ENCODE results near the gene TTF2.

TTF2 gene

GRCh38 chr1:117047271-117047670 is 12.9 kb upstream of the TTF2 start:
- DNase-seq = no peak

- no peak for DNase-seq
Measured at GRCh38 chr1:117049857-117050256, 10.3 kb upstream of the TTF2 start.

DNA sequence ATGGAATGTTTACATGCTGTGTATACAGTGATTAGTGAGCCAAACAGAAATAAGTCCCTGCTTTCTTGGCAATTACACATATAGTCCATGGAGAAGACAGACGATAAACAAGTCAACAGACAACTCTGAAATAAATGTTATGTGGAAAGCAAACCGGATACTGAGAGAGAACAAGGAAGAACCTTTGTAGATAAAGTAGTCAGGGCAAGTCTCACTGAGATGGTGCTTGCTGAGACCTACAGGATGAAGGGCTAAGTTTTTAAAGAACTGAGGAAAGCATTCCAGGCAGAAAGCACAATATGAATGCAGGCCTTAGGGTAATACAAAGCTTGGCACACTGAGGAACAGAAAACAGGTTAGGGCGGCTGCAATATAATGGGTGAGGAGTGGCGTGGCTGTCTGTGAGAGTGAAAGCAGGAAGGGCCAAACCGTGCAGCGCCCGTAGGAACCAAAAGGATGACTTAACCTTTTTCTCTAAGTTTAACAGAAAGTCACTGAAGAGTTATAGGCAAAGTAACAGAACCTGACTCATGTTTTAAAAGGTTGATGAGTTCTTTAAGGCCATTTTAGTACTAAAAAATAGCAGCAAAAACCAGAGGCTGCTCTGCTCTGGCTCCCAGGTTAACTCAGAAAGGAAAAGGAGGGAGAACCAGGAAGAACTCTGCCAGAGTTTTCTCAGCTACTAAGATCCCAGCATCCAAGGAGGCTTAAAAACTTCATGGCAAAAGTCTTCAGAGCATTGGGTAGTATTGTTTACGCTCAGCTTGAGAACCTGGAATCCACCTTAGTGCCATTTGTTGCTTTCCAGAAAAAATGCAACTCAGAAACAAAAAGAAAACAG is 8.7 kb upstream of the TTF2 start:
- DNase-seq = no peak

- DNase-seq = no peak
Measured at GRCh38 chr1:117054068-117054467, 6.1 kb upstream of the TTF2 start.

DNA sequence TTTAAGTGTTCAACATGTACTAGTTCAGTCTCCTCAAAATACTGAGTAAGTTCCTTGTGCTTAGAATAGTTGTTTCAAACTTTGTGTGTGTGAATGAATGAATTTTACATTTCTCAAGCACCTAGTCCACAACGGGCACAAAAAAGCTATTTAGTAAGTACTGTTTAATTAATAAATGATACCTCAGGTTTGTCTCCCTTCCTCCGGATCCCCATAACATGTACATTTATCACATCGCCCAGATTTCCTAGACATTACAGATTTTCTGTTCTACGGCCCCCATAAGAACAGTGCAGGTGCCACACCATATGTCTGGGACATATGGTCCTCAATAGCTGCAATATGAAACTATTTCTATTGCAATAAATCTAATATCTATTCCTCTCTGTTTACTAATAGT is 1.3 kb upstream of the TTF2 start:
- no peak for DNase-seq

GRCh38 chr1:117059334-117059677 is 820 bp upstream of the TTF2 start:
- peak; percentile 34 for DNase-seq

GRCh38 chr1:117060441-117061317 is 553 bp downstream of the TTF2 start:
- peak; percentile 9 for DNase-seq

DNA sequence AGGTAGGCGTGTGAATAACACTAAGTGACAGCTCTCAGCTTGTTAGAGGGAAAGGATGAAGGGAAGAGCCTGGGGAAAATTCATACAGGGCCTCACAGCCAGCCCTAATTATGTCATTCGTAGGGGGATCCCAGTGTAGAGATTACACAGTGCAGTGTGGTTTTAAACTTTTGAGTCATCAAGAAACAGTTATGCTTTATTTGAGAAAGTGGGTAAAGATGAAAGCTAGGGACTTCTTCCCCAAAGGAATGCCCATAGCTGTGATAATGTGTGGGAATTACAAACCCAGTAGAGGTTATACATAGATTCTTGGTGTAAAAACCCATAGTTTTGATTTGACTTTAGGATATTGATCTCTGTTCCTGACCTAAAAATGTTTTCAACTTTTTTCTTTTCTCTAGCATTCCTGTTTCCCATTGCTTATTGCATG is 1.9 kb downstream of the TTF2 start:
- DNase-seq = no peak

DNA sequence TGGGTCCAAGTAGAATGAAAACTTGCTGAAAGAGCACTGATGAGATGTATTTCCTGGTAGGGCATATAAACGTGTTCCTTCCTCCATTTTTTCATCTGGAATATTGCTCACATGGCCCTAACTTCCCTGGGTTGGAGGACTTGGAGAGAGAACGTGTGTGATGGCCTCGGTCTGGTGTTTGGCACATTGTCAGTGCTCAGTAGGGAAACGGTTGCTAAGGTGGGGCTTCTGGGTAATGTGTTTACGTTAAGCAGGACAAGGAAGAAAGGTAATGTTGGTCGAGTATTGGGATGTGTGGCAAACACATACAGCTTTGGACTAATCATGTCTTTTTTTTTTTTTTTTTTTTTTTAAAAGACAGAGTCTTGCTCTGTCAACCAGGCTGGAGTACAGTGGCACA is 6.2 kb downstream of the TTF2 start:
- no peak for DNase-seq

DNA sequence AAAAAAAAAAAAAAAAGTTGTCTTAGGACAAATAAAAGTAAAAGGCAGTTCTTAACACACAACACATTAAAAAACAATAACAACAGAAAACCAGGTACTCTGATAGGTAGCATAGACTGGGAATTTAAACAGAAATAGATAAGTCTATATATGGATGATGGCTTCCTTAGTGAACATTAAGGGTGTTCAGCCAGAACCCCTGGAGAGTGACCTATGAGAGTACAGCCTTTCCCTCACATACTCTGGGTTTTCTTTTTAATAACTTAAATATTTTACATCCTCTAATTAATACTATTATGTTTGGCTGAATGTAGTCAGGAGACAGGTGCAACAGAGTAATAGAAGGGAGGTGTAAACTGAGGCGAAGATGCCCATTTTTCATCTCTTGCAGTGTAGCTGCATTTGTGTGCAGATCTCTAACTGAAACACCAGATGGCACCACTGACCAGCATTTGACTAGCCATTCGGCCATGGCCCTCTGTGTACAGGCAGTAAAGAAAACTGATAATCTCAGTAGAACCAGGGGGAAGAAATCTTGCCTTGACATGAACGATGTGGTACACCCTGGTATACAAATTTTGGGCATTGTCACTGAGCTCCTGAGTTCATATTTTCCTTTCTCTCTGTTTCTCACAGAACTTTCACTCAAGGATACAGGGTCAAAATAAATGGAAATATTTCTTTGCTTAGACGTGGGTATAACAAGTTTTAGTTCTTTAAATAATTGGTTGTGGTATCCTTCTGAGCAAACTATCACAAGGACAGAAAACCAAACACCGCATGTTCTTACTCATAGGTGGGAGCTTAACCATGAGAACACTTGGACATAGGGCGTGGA is 7.6 kb downstream of the TTF2 start:
- DNase-seq = peak; percentile 23

GRCh38 chr1:117068580-117068979 is 8.5 kb downstream of the TTF2 start:
- no peak for DNase-seq

- no peak for DNase-seq
Measured at GRCh38 chr1:117069220-117069844, 9.2 kb downstream of the TTF2 start.

DNA sequence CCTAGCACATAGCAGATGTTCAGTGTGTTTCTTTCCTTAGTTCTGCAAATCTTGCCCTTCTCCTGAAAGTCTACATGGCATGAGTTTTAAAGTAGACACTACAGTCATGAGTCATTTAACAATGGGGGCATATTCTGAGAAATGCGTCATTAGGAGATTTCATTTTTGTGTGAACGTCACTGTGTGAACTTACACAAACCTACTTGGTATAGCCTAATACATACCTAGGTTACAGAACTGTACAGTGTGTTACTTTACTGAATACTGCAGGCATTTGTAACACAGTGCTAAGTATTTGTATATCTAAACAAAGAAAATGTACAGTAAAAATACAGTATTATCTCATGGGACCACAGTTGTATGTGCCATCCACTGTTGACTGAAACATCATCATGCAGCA is 10.0 kb downstream of the TTF2 start:
- no peak for DNase-seq

DNA sequence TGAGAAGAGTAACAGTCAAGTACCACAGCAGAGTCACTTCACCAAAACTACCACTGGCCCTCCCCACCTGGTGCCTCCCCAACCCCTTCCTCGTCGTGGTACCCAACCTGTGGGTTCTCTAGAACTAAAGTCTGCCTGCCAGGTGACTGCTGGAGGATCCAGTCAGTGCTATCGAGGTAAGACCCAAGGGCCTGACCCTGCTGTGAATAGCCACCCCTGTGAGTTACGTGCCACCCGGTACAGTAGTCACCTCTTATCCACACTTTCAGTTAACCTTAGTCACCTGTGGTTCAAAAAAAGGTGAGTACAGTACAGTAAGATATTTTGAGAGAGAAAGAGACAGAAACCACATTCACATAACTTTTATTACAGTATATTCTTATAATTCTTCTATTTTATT is 16.5 kb downstream of the TTF2 start:
- no peak for DNase-seq

GRCh38 chr1:117077267-117077666 is 17.1 kb downstream of the TTF2 start:
- DNase-seq = no peak

GRCh38 chr1:117079737-117080136 is 19.6 kb downstream of the TTF2 start:
- no peak for DNase-seq

GRCh38 chr1:117084231-117084630 is 24.1 kb downstream of the TTF2 start:
- DNase-seq = no peak

DNA sequence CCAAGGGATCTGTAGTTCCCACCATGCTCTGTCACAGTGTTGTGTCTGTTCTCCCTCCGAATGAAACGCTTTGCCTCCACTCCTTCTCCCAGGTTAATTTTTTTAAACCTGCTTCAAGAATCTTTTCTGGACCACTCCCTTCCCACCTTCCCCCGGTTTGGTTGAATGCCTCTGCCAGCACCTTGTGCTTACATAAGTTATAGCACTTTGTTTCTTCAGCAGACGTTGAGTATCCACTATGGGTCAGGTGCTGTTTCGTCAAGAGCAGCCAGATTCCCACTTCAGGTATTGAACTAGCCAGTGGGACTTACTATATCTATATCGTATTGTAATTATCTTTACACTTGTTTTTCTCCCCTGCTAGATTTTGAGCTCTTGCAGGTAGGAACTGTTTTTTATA is 27.6 kb downstream of the TTF2 start:
- DNase-seq = no peak

DNA sequence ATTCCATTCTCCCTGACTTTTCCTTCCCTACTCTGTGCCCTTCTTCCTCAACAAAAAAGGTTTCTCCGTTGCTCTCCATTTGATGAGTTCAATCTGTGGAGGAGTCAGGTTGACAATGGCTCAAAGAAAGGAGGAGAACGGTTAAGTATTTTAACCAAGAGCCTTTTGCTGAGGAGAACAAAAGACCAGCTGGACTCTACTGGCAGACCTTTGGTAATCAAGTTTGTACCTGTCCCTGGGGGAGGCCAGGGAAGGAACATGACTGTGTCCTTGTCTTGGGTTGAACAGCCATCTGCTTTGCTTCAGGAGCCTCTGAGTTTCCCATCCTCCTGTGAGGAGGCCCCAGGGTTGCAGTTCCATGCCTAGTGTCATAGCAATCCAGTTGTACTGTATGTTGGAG is 29.9 kb downstream of the TTF2 start:
- no peak for DNase-seq

DNA sequence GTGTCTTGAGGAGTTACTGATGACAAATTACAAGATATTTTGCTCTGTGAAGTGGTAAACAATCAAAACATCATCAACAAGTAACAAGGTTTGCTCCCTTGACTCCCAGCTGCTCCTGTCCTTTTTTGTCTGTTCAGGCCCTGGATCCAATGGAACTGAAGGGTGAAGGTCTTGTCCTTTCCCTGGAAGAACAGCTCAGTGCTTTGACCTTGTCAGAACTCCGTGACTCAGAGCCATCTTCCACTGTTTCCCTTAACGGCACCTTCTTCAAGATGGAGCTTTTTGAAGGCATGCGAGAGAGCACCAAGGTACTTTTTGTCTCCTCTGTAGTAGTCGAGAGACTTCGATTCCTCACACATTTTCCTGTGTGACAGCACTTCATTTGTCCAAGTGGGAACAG is 32.5 kb downstream of the TTF2 start:
- no peak for DNase-seq

GRCh38 chr1:117093091-117093534 is 33.0 kb downstream of the TTF2 start:
- no peak for DNase-seq

DNA sequence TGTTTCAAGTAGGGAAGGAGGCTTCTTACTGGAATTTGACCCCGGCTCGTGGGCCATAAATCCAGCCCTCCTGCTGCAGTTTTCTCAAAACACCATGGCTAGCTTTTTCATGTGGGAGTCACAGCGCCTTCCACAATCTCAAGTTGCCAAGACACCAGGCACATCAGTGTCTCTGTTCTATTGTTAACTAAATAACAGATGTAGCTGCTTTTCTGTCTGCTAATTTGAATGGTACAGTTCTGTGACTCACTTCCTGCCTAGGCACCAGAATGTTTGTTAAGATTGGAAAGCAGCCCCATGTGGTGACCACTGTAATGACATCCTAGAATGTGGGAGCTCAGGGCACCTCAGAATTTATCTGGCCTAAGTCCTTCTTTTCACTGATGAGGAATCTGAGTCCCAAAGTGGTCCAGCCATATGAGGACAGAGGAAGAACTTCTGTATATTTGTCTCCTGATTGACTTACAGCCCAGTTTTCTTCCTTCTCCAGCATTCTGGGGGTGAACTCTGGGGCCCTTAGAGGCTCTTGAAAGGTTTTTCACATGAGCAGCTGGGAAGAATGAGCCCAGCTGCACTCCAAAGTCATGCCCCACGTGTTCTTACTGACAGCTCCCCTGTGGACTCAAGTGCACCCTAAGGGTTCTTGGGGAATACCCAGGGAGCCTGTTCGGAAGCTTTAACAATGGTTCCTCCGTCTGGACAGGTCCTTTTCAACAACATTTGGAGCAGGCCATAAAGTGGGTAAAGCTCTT is 33.9 kb downstream of the TTF2 start:
- no peak for DNase-seq

Measured in NCI-H1436 (cell line).